Muscle layer of colon (tissue), 2 donors: ENCODE data around the gene TNRC6B.
A peak's percentile ranks its signal among the peaks of the same experiment; 100 is the strongest.
"Not testable (repeated sequence)": the region's sequence is repeated elsewhere in the genome, so short reads cannot be mapped to it uniquely, and the experiment has no call there.

Source experiments
- H3K27ac ChIP-seq: one replicate; pipeline ENCODE4 v1.7.0; 2013; ENCODE audit warnings: low read depth, mild to moderate bottlenecking, low read length, moderate library complexity
- H3K27me3 ChIP-seq, 2 donors: one replicate each; pipeline ENCODE4 v1.7.0; 2013; ENCODE audit warnings: low read length in 2 of 2, mild to moderate bottlenecking in 2 of 2; ENCODE audit not compliant: insufficient read depth in 2 of 2, control insufficient read depth in 1 of 2
- H3K36me3 ChIP-seq: one replicate; pipeline ENCODE4 v1.7.0; 2013; ENCODE audit warnings: mild to moderate bottlenecking, low read length; ENCODE audit not compliant: insufficient read depth
- H3K4me1 ChIP-seq: one replicate; pipeline ENCODE4 v1.7.0; 2013; ENCODE audit warnings: mild to moderate bottlenecking, low read length; ENCODE audit not compliant: insufficient read depth
- H3K4me3 ChIP-seq, 2 donors: one replicate each; pipeline ENCODE4 v1.7.0; 2013; ENCODE audit warnings: low read length in 2 of 2, low read depth in 1 of 2, mild to moderate bottlenecking in 1 of 2, moderate library complexity in 1 of 2
- H3K9ac ChIP-seq: one replicate; pipeline ENCODE4 v1.7.0; 2013; ENCODE audit warnings: low read length
- H3K9me3 ChIP-seq: one replicate; pipeline ENCODE4 v1.7.0; 2013; ENCODE audit warnings: mild to moderate bottlenecking, low read length
- donor health status: abdominal sarcoma.
- donor health status: Adenocarcinoma of cecum.

The TNRC6B gene

GRCh38 chr22:40177738-40178416 is at the start of gene TNRC6B:
Gene TNRC6B (plus strand): TSS chr22:40177925. CDS start chr22:40178136, 211 bp downstream.
- peak within 1 kb of the TSS; percentile 75 to 89 for H3K4me3 ChIP-seq
- peak within 1 kb of the TSS; percentile 73 for H3K9ac ChIP-seq
- H3K9me3 ChIP-seq: no peaks in the 10 kb centered on the region
- no peaks in the 10 kb centered on the region for H3K27me3 ChIP-seq
- peak within 1 kb of the TSS; percentile 98 for H3K27ac ChIP-seq
- peaks cover 46% of the 10 kb centered on the region for H3K4me1 ChIP-seq
- no peaks in the 10 kb centered on the region for H3K36me3 ChIP-seq

GRCh38 chr22:40128989-40129388 is 48.7 kb upstream of the TNRC6B start:
- H3K4me1 ChIP-seq: no peaks in the 10 kb centered on the region
- H3K9ac ChIP-seq: no peak overlapping the region
- H3K27ac ChIP-seq: no peak overlapping the region
- H3K27me3 ChIP-seq: no peaks in the 10 kb centered on the region
- no peak overlapping the region for H3K4me3 ChIP-seq
- H3K36me3 ChIP-seq: peaks cover 10% of the 10 kb centered on the region
- no peaks in the 10 kb centered on the region for H3K9me3 ChIP-seq

GRCh38 chr22:40137132-40137531 is 40.6 kb upstream of the TNRC6B start:
- Histone ChIP-seq H3K27ac (no peak overlapping the region), H3K4me1 (no peaks in the 10 kb centered on the region), H3K9ac (no peak overlapping the region), H3K9me3 (no peaks in the 10 kb centered on the region), H3K4me3 (no peak overlapping the region), H3K36me3 (no peaks in the 10 kb centered on the region), H3K27me3 (no peaks in the 10 kb centered on the region)

- no peaks in the 10 kb centered on the region for H3K36me3 ChIP-seq
- H3K9me3 ChIP-seq: no peaks in the 10 kb centered on the region
- H3K4me3 ChIP-seq: no peak overlapping the region
- H3K27ac ChIP-seq: no peak overlapping the region
- no peaks in the 10 kb centered on the region for H3K4me1 ChIP-seq
- no peak overlapping the region for H3K9ac ChIP-seq
- H3K27me3 ChIP-seq: no peaks in the 10 kb centered on the region
Observed at GRCh38 chr22:40138866-40139265, 38.9 kb upstream of the TNRC6B start.

GRCh38 chr22:40147388-40148176 is 30.1 kb upstream of the TNRC6B start:
- H3K27ac ChIP-seq: no peak overlapping the region
- no peaks in the 10 kb centered on the region for H3K4me1 ChIP-seq
- no peaks in the 10 kb centered on the region for H3K36me3 ChIP-seq
- H3K27me3 ChIP-seq: no peaks in the 10 kb centered on the region
- H3K4me3 ChIP-seq: no peak overlapping the region
- H3K9me3 ChIP-seq: no peaks in the 10 kb centered on the region
- H3K9ac ChIP-seq: no peak overlapping the region

- no peaks in the 10 kb centered on the region for H3K36me3 ChIP-seq
- H3K4me1 ChIP-seq: no peaks in the 10 kb centered on the region
- H3K9ac ChIP-seq: no peak overlapping the region
- no peak overlapping the region for H3K4me3 ChIP-seq
- no peak overlapping the region for H3K27ac ChIP-seq
- H3K27me3 ChIP-seq: no peaks in the 10 kb centered on the region
- H3K9me3 ChIP-seq: no peaks in the 10 kb centered on the region
Observed at GRCh38 chr22:40153192-40153591, 24.5 kb upstream of the TNRC6B start.

GRCh38 chr22:40153705-40154104 is 24.0 kb upstream of the TNRC6B start:
- no peaks in the 10 kb centered on the region for H3K9me3 ChIP-seq
- no peak overlapping the region for H3K27ac ChIP-seq

GRCh38 chr22:40156001-40156516 is 21.7 kb upstream of the TNRC6B start:
- Histone ChIP-seq H3K4me1 (no peaks in the 10 kb centered on the region), H3K9me3 (no peaks in the 10 kb centered on the region), H3K36me3 (no peaks in the 10 kb centered on the region), H3K27me3 (no peaks in the 10 kb centered on the region), H3K9ac (no peak overlapping the region), H3K27ac (no peak overlapping the region), H3K4me3 (no peak overlapping the region)

More at GRCh38 chr22:40153705-40154104, 24.0 kb upstream of the TNRC6B start:
- H3K4me3 ChIP-seq: no peak overlapping the region
- H3K36me3 ChIP-seq: no peaks in the 10 kb centered on the region
- H3K4me1 ChIP-seq: no peaks in the 10 kb centered on the region
- H3K9ac ChIP-seq: no peak overlapping the region
- H3K27me3 ChIP-seq: no peaks in the 10 kb centered on the region

GRCh38 chr22:40156682-40157081 is 21.0 kb upstream of the TNRC6B start:
- not testable (repeated sequence) for H3K9ac ChIP-seq, H3K4me3 ChIP-seq, H3K4me1 ChIP-seq, H3K27me3 ChIP-seq, H3K27ac ChIP-seq, H3K36me3 ChIP-seq, H3K9me3 ChIP-seq

- Histone ChIP-seq H3K4me1 (no peaks in the 10 kb centered on the region), H3K27ac (no peak overlapping the region), H3K27me3 (no peaks in the 10 kb centered on the region), H3K9ac (no peak overlapping the region), H3K36me3 (no peaks in the 10 kb centered on the region), H3K4me3 (no peak overlapping the region), H3K9me3 (no peaks in the 10 kb centered on the region)
Observed at GRCh38 chr22:40157330-40157945, 20.3 kb upstream of the TNRC6B start.

- no peaks in the 10 kb centered on the region for H3K4me1 ChIP-seq
- H3K9ac ChIP-seq: no peak overlapping the region
- H3K27ac ChIP-seq: no peak overlapping the region
- H3K4me3 ChIP-seq: no peak overlapping the region
- no peaks in the 10 kb centered on the region for H3K36me3 ChIP-seq
- no peaks in the 10 kb centered on the region for H3K9me3 ChIP-seq
- H3K27me3 ChIP-seq: no peaks in the 10 kb centered on the region
Observed at GRCh38 chr22:40161194-40161593, 16.5 kb upstream of the TNRC6B start.
